B cell (primary cell): ENCODE measurements around the gene ZNF277. TPM values are rescaled to one million over a fixed set of nuclear protein-coding genes. Genes with fewer than 3 reads are reported as not detected.
"Not testable (repeated sequence)": the region's sequence is repeated elsewhere in the genome, so short reads cannot be mapped to it uniquely, and the experiment has no call there.

ENCODE experiments used
- ATAC-seq: fragments of 200-7000 bp; cut with Tn5 transposase; one replicate; pipeline ENCODE4 v1.10.0; 2021; ENCODE audit warnings: low read depth, mild to moderate bottlenecking, moderate number of reproducible peaks, moderate library complexity
- CTCF ChIA-PET: fragments of 350-600 bp; sonication (Branson Sonifier 250); formaldehyde crosslinking; loops from one replicate; lab custom pipeline; 2021; ENCODE audit warnings: antibody characterized with exemption, inconsistent platforms; lab: Charles Lee
- POLR2A ChIA-PET: fragments of 350-600 bp; sonication (Branson Sonifier 250); formaldehyde crosslinking; loops from one replicate; lab custom pipeline; 2021; ENCODE audit warnings: antibody characterized with exemption; lab: Charles Lee
- DNase-seq: peaks from one replicate; pipeline ENCODE4 v3.0.0; 2013
- H2AFZ ChIP-seq: 2 replicates; pipeline ENCODE4 v1.6.1; 2012; ENCODE audit warnings: mild to moderate bottlenecking, low read depth, low read length; ENCODE audit not compliant: insufficient read depth, poor library complexity, severe bottlenecking
- H3K27ac ChIP-seq, 2 donors: 1 replicate in 1 of 2; 2 replicates in 1 of 2; pipeline ENCODE4 v1.5.1; 2012 to 2013; ENCODE audit warnings: low read length in 2 of 2, mild to moderate bottlenecking in 2 of 2, moderate library complexity in 1 of 2
- H3K27me3 ChIP-seq, 4 experiments: fragments of 200-600 bp in 1 of 4; sonication (generic) in 1 of 4; replicated peaks in 1 of 4; 1 replicate in 2 of 4; 2 replicates in 2 of 4; pipeline versions ENCODE4 v1.6.1 to v1.7.0; 2013 to 2016; ENCODE audit warnings: low read length in 3 of 4, mild to moderate bottlenecking in 2 of 4, mixed read lengths in 1 of 4, moderate library complexity in 1 of 4; ENCODE audit not compliant: insufficient read depth in 4 of 4, control insufficient read depth in 3 of 4; ENCODE audit errors: control extremely low read depth in 1 of 4
- H3K36me3 ChIP-seq, 2 experiments: replicated peaks in 1 of 2; 1 replicate in 1 of 2; 2 replicates in 1 of 2; pipeline versions ENCODE4 v1.6.1 to v1.7.1; 2013; ENCODE audit warnings: low read length in 1 of 2; ENCODE audit not compliant: insufficient read depth in 2 of 2, control insufficient read depth in 1 of 2; ENCODE audit errors: control extremely low read depth in 1 of 2, extremely low read depth in 1 of 2
- H3K4me1 ChIP-seq, 2 donors: fragments of 200-600 bp in 1 of 2; sonication (generic) in 1 of 2; 1 replicate in 1 of 2; 2 replicates in 1 of 2; pipeline versions ENCODE4 v1.5.1 to v1.6.1; 2013 to 2017; ENCODE audit warnings: low read length in 2 of 2; ENCODE audit not compliant: control insufficient read depth in 2 of 2, insufficient read depth in 2 of 2
- H3K4me2 ChIP-seq: replicated peaks from 2 replicates; pipeline ENCODE3; 2012; ENCODE audit warnings: mild to moderate bottlenecking, low read depth, low read length; ENCODE audit not compliant: poor library complexity, severe bottlenecking
- H3K4me3 ChIP-seq, 5 experiments: fragments of 200-600 bp in 1 of 5; sonication (generic) in 1 of 5; 1 replicate in 3 of 5; 2 replicates in 2 of 5; pipeline versions ENCODE4 v1.5.1 to v1.7.0; 2011 to 2016; ENCODE audit warnings: low read length in 4 of 5, mild to moderate bottlenecking in 4 of 5, low read depth in 2 of 5, control low read depth in 1 of 5, moderate library complexity in 1 of 5; ENCODE audit not compliant: insufficient read depth in 1 of 5; ENCODE audit errors: control extremely low read depth in 1 of 5, extremely low read depth in 1 of 5
- H3K79me2 ChIP-seq: fragments of 200-600 bp; sonication (generic); one replicate; pipeline ENCODE4 v1.6.0; 2016; ENCODE audit warnings: low read length; ENCODE audit not compliant: control insufficient read depth, insufficient read depth
- H3K9ac ChIP-seq: fragments of 200-600 bp; sonication (generic); 2 replicates; pipeline ENCODE4 v1.6.1; 2017; ENCODE audit warnings: mild to moderate bottlenecking, low read length, moderate library complexity
- H3K9me3 ChIP-seq, 3 donors: one replicate each; pipeline versions ENCODE4 v1.6.1 to v1.7.1; 2013; ENCODE audit warnings: low read length in 2 of 3; ENCODE audit not compliant: control insufficient read depth in 2 of 3, insufficient read depth in 1 of 3; ENCODE audit errors: control extremely low read depth in 1 of 3
- H4K20me1 ChIP-seq: 2 replicates; pipeline ENCODE4 v1.6.0; 2012; ENCODE audit warnings: mild to moderate bottlenecking, low read length; ENCODE audit not compliant: insufficient read depth, control insufficient read depth, poor library complexity, severe bottlenecking
- H3K27ac Mint-ChIP-seq: one replicate; pipeline ENCODE4 v1.8.0; 2021; ENCODE audit warnings: mixed read lengths
- H3K27me3 Mint-ChIP-seq: one replicate; pipeline ENCODE4 v1.8.0; 2021; ENCODE audit warnings: mixed read lengths
- H3K4me1 Mint-ChIP-seq: one replicate; pipeline ENCODE4 v1.8.0; 2021; ENCODE audit warnings: mixed read lengths
- H3K4me3 Mint-ChIP-seq: one replicate; pipeline ENCODE4 v1.8.0; 2021; ENCODE audit warnings: mixed read lengths
- H3K9me3 Mint-ChIP-seq: one replicate; pipeline ENCODE4 v1.8.0; 2022; ENCODE audit warnings: mixed read lengths; ENCODE audit not compliant: insufficient read depth
- EZH2 ChIP-seq: IDR thresholded peaks from 2 replicates; pipeline ENCODE4 v1.6.1; 2012; ENCODE audit warnings: borderline replicate concordance, low read depth, mild to moderate bottlenecking, moderate library complexity, low read length; ENCODE audit not compliant: insufficient read depth, poor library complexity, severe bottlenecking
- WGBS: methylation state at CpG from one replicate; pipeline ENCODE4 v1.1.5; 2013; ENCODE audit warnings: missing lambda C conversion rate; ENCODE audit not compliant: insufficient coverage; 5-methylcytosine and 5-hydroxymethylcytosine counted together
- intact Hi-C: fragments of 100-400 bp; cut with micrococcal nuclease; formaldehyde crosslinking; loops from one replicate; pipeline ENCODE4 v1.10.0; 2022
- polyA plus RNA-seq: library from polyadenylated mRNA; depleted of rRNA; stranded (reverse); fragments of >200 nt; gene quantifications from 2 replicates; pipeline ENCODE4 v1.2.3, GENCODE V29; 2012
- total RNA-seq, 2 donors: library from RNA; stranded (reverse); fragments of 120-200 nt in 1 of 2; gene quantifications; 1 replicate in 1 of 2; 2 replicates in 1 of 2; pipeline versions ENCODE4 v1.2.3 to v1.2.4, GENCODE V29; 2013 to 2022
- TF ChIP-seq, protein P1 (sequence below): fragments of 200-600 bp; IDR thresholded peaks from one replicate; pipeline ENCODE4 v1.8.0; 2022; ENCODE audit warnings: antibody characterized with exemption, mild to moderate bottlenecking

Gene ZNF277
- total and polyA plus RNA-seq, 2 donors (not counting 1 experiment from before 2014, with no cell fraction given), result 9.5 to 18.6 TPM

DNA sequence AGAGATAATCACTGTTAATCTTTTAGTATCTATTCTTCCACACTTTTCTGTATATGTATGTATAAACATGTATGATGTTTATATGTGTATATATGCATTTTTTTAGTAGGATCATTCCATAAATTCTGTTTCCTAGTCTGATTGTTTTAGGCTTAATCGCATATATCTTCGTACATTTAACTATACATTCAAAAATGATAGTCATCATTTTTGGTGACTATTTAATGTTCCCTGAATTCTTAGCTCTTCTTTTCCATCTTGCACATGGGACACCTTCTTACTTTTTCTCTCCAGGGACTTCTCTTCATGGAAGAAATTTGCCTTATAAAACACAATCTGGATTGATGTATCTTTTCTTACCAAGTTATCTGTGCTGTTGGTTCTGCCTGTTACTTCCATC lies 42.1 kb downstream of the ZNF277 start:
- no peak overlapping the region for H3K4me2 ChIP-seq
- peaks cover 10% of the 10 kb centered on the region for H3K79me2 ChIP-seq
- H3K9me3 ChIP-seq, result no peaks in the 10 kb centered on the region
- intact Hi-C loops, result no loop called here
- no peaks in the 10 kb centered on the region for H3K4me1 ChIP-seq
- H3K4me3 ChIP-seq, result no peak overlapping the region
- no peaks in the 10 kb centered on the region for H3K27me3 Mint-ChIP-seq
- H4K20me1 ChIP-seq, result peaks cover 4% of the 10 kb centered on the region
- WGBS, result no CpG with 5 or more reads among the region's 2 CpGs
- ChIA-PET CTCF (no interaction called here), POLR2A (no interaction called here)
- H3K27ac Mint-ChIP-seq, result no peak overlapping the region
- peaks cover 3% of the 10 kb centered on the region for H3K9me3 Mint-ChIP-seq
- H3K27me3 ChIP-seq, result no peaks in the 10 kb centered on the region
- DNase-seq, result no peak
- H3K4me3 Mint-ChIP-seq, result no peak overlapping the region
- ATAC-seq, result no peak
- peaks cover 7% of the 10 kb centered on the region for H3K4me1 Mint-ChIP-seq
- no peak overlapping the region for H3K9ac ChIP-seq
- TF ChIP-seq, protein P1, sequence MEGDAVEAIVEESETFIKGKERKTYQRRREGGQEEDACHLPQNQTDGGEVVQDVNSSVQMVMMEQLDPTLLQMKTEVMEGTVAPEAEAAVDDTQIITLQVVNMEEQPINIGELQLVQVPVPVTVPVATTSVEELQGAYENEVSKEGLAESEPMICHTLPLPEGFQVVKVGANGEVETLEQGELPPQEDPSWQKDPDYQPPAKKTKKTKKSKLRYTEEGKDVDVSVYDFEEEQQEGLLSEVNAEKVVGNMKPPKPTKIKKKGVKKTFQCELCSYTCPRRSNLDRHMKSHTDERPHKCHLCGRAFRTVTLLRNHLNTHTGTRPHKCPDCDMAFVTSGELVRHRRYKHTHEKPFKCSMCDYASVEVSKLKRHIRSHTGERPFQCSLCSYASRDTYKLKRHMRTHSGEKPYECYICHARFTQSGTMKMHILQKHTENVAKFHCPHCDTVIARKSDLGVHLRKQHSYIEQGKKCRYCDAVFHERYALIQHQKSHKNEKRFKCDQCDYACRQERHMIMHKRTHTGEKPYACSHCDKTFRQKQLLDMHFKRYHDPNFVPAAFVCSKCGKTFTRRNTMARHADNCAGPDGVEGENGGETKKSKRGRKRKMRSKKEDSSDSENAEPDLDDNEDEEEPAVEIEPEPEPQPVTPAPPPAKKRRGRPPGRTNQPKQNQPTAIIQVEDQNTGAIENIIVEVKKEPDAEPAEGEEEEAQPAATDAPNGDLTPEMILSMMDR, result no peak
- no peak for TF ChIP-seq EZH2
- H3K27ac ChIP-seq, result no peak overlapping the region
- H3K36me3 ChIP-seq, result peaks cover 0 to 1% of the 10 kb centered on the region in 2 experiments
- no peak overlapping the region for H2AFZ ChIP-seq

DNA sequence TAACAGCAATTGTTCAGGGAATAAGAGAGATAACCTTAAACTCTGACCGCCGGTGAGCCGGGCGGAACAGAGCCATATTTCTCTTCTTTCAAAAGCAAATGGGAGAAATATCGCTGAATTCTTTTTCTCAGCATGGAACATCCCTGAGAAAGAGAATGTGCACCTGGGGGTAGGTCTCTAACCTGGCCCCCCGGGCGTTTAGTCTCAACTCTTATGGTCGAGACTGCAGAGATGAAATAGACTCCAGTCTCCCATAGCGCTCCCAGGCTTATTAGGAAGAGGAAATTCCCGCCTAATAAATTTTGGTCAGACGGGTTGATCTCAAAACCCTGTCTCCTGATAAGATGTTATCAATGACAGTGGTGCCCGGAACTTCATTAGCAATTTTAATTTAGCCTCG lies 43.5 kb downstream of the ZNF277 start:
- CTCF ChIA-PET, H3K4me3 ChIP-seq, H3K27ac Mint-ChIP-seq, H3K4me2 ChIP-seq, H3K27me3 ChIP-seq, H3K4me3 Mint-ChIP-seq, H3K27me3 Mint-ChIP-seq, H3K36me3 ChIP-seq, DNase-seq, H3K9ac ChIP-seq, POLR2A ChIA-PET, H2AFZ ChIP-seq, H3K27ac ChIP-seq, intact Hi-C loops, H3K4me1 ChIP-seq, ATAC-seq, H3K9me3 ChIP-seq, H3K9me3 Mint-ChIP-seq: not testable (repeated sequence)
- WGBS, result 94% methylated on average over 3 of the region's 13 CpGs
- peaks cover 17% of the 10 kb centered on the region for H3K4me1 Mint-ChIP-seq
- peaks cover 15% of the 10 kb centered on the region for H3K79me2 ChIP-seq
- H4K20me1 ChIP-seq, result peaks cover 14% of the 10 kb centered on the region
